Motor neuron (in vitro differentiated cells): Measurements from ENCODE around the gene LMLN. TPM values are rescaled to one million over a fixed set of nuclear protein-coding genes. Genes with fewer than 3 reads are reported as not detected.
"Not testable (repeated sequence)": the region's sequence is repeated elsewhere in the genome, so short reads cannot be mapped to it uniquely, and the experiment has no call there.

Experiments
- ATAC-seq, 8 experiments: fragments of 200-7000 bp; cut with Tn5 transposase; replicated peaks in 6 of 8; 2 replicates each; pipeline ENCODE4 v1.8.0; 2021; ENCODE audit warnings: mild to moderate bottlenecking in 8 of 8, moderate library complexity in 8 of 8
- H3K27ac ChIP-seq, 2 donors: fragments of 250-450 bp; sonication (Bioruptor Pico); 2 replicates each; pipeline ENCODE4 v1.9.0; 2021; ENCODE audit warnings: antibody characterized with exemption in 2 of 2, mild to moderate bottlenecking in 2 of 2, moderate library complexity in 1 of 2
- H3K4me1 ChIP-seq, 2 donors: fragments of 250-450 bp; sonication (Bioruptor Pico); replicated peaks in 1 of 2; 2 replicates each; pipeline ENCODE4 v1.6.1; 2021; ENCODE audit warnings: antibody characterized with exemption in 2 of 2, mild to moderate bottlenecking in 2 of 2, moderate library complexity in 1 of 2
- H3K4me3 ChIP-seq, 5 donors: fragments of 250-450 bp; sonication (Bioruptor Pico); 2 replicates each; pipeline ENCODE4 v1.9.0; 2021; ENCODE audit warnings: antibody characterized with exemption in 5 of 5, mild to moderate bottlenecking in 5 of 5, moderate library complexity in 4 of 5
- WGBS, 10 experiments: fragments of 450-650 bp; shearing (Covaris generic); methylation state at CpG; one replicate each; pipeline ENCODE4 v1.0.0; 2022; 5-methylcytosine and 5-hydroxymethylcytosine counted together
- in situ Hi-C, 9 experiments: fragments of 400-800 bp; cut with MboI; loops; one replicate each; pipeline ENCODE4 v1.15.0; 2021; ENCODE audit warnings: low sequenced_read_pairs in 9 of 9, low pct_unique_long_range_greater_than_20kb in 2 of 9; ENCODE audit not compliant: unreplicated experiment in 9 of 9
- total RNA-seq, 8 experiments: library from RNA; unstranded; fragments of 300-600 nt; gene quantifications; 2 replicates each; pipeline versions ENCODE4 v1.2.3 to v1.2.4, GENCODE V29; 2022

Gene LMLN
- total RNA-seq, 8 experiments from 2014 or later, result 3.9 to 10.6 (median 4.4) TPM

- 0 to 2% (median 0%) methylated on average over 1 to 28 of the region's 36 CpGs for WGBS, 10 experiments
- peak; percentile 88 to 94 (median 90) for ATAC-seq
- H3K27ac ChIP-seq, result peak within 1 kb of the TSS; percentile 98
- peaks cover 12 to 22% of the 10 kb centered on the region in 2 donors for H3K4me1 ChIP-seq
- H3K4me3 ChIP-seq, result peak within 1 kb of the TSS; percentile 53 to 61 (median 56)
- in situ Hi-C loops, result no loop called here
Measured at GRCh38 chr3:197949778-197950676, 10.0 kb upstream of the LMLN start, which contains the start of gene RPL35A. TSS of gene RPL35A (plus strand) at chr3:197950190. CDS start at chr3:197950968, 778 bp downstream.

- 0 to 7% (median 0%) methylated on average over 1 to 11 of the region's 11 CpGs for WGBS, 10 experiments
- in situ Hi-C loops, result no loop called here
- Histone ChIP-seq H3K27ac (peak overlapping the region; percentile 98), H3K4me3 (peak overlapping the region; percentile 53 to 61 (median 56)), H3K4me1 (peaks cover 12 to 22% of the 10 kb centered on the region in 2 donors)
- no peak for ATAC-seq
Measured at GRCh38 chr3:197950677-197951061, 9.3 kb upstream of the LMLN start.

GRCh38 chr3:197951392-197951990 is 8.5 kb upstream of the LMLN start:
- in situ Hi-C loops, result no loop called here
- Histone ChIP-seq H3K27ac (no peak overlapping the region), H3K4me3 (peak overlapping the region; percentile 53 to 61 (median 56)), H3K4me1 (peaks cover 12 to 22% of the 10 kb centered on the region in 2 donors)
- 52 to 98% (median 81%) methylated on average over 1 to 13 of the region's 21 CpGs; no CpG with 5 or more reads in 2 of the 10 experiments for WGBS, 10 experiments
- ATAC-seq, result no peak

- Histone ChIP-seq H3K4me3 (no peak overlapping the region), H3K4me1 (peaks cover 12 to 22% of the 10 kb centered on the region in 2 donors), H3K27ac (no peak overlapping the region)
- ATAC-seq, result no peak
- whole genome bisulfite sequencing, 10 experiments, result 60 to 97% (median 91%) methylated on average over 2 to 8 of the region's 9 CpGs
- in situ Hi-C loops, result no loop called here
Measured at GRCh38 chr3:197952440-197952839, 7.6 kb upstream of the LMLN start.

GRCh38 chr3:197953325-197953724 is 6.7 kb upstream of the LMLN start:
- in situ Hi-C loops, result no loop called here
- ATAC-seq, result no peak
- 29 to 100% (median 92%) methylated on average over 3 to 5 of the region's 6 CpGs; no CpG with 5 or more reads in 1 of the 10 experiments for WGBS, 10 experiments
- no peak overlapping the region for H3K27ac ChIP-seq
- peaks cover 12 to 24% of the 10 kb centered on the region in 2 donors for H3K4me1 ChIP-seq
- H3K4me3 ChIP-seq, result no peak overlapping the region

GRCh38 chr3:197953881-197954280 is 6.1 kb upstream of the LMLN start:
- in situ Hi-C loops, result no loop called here
- Histone ChIP-seq H3K4me3 (no peak overlapping the region), H3K27ac (no peak overlapping the region), H3K4me1 (peaks cover 12 to 30% of the 10 kb centered on the region in 2 donors)
- 22 to 97% (median 84%) methylated on average over 1 to 6 of the region's 7 CpGs; no CpG with 5 or more reads in 1 of the 10 experiments for WGBS, 10 experiments
- no peak for ATAC-seq

- Histone ChIP-seq H3K4me3 (no peak overlapping the region), H3K27ac (no peak overlapping the region), H3K4me1 (peaks cover 17 to 34% of the 10 kb centered on the region in 2 donors)
- in situ Hi-C loops, result no loop called here
- 61 to 100% (median 84%) methylated on average over 1 to 4 of the region's 4 CpGs; no CpG with 5 or more reads in 2 of the 10 experiments for WGBS, 10 experiments
- no peak for ATAC-seq
Measured at GRCh38 chr3:197955892-197956477, 4.0 kb upstream of the LMLN start.

GRCh38 chr3:197956626-197956988 is 3.4 kb upstream of the LMLN start:
- WGBS, 10 experiments, result 80 to 100% (median 83%) methylated on average over 1 to 2 of the region's 2 CpGs; no CpG with 5 or more reads in 3 of the 10 experiments

GRCh38 chr3:197957790-197958133 is 2.3 kb upstream of the LMLN start:
- H3K27ac ChIP-seq, result no peak overlapping the region
- no peak for ATAC-seq
- H3K4me3 ChIP-seq, result no peak overlapping the region
- 67 to 100% (median 90%) methylated on average over 2 to 5 of the region's 5 CpGs; no CpG with 5 or more reads in 1 of the 10 experiments for WGBS, 10 experiments
- H3K4me1 ChIP-seq, result peaks cover 15 to 26% of the 10 kb centered on the region in 2 donors
- in situ Hi-C loops, result no loop called here

More at GRCh38 chr3:197956626-197956988, 3.4 kb upstream of the LMLN start:
- Histone ChIP-seq H3K4me3 (no peak overlapping the region), H3K4me1 (peaks cover 17 to 34% of the 10 kb centered on the region in 2 donors), H3K27ac (no peak overlapping the region)
- in situ Hi-C loops, result no loop called here
- ATAC-seq, result no peak

GRCh38 chr3:197958346-197958745 is 1.7 kb upstream of the LMLN start:
- in situ Hi-C loops, result no loop called here
- ATAC-seq, result no peak
- Histone ChIP-seq H3K4me1 (peaks cover 15 to 25% of the 10 kb centered on the region in 2 donors), H3K4me3 (no peak overlapping the region), H3K27ac (no peak overlapping the region)
- WGBS, 10 experiments, result 80 to 100% (median 95%) methylated on average over 1 to 4 of the region's 4 CpGs; no CpG with 5 or more reads in 2 of the 10 experiments

- H3K27ac ChIP-seq, ATAC-seq, in situ Hi-C loops: not testable (repeated sequence)
- Histone ChIP-seq H3K4me3 (peak overlapping the region in 3 of 5 donors; percentile 59 to 81 (median 65)), H3K4me1 (peaks cover 15 to 25% of the 10 kb centered on the region in 2 donors)
- WGBS, 10 experiments, result 50 to 100% (median 96%) methylated on average over 1 to 14 of the region's 19 CpGs; no CpG with 5 or more reads in 4 of the 10 experiments
Measured at GRCh38 chr3:197958848-197959247, 1.2 kb upstream of the LMLN start.

- 31 to 93% (median 65%) methylated on average over 2 to 6 of the region's 6 CpGs; no CpG with 5 or more reads in 1 of the 10 experiments for WGBS, 10 experiments
- in situ Hi-C loops, result no loop called here
- Histone ChIP-seq H3K4me3 (peak overlapping the region; percentile 59 to 81 (median 75)), H3K4me1 (peaks cover 15 to 25% of the 10 kb centered on the region in 2 donors), H3K27ac (peak overlapping the region in 1 of 2 donors; percentile 14)
- ATAC-seq, result no peak
Measured at GRCh38 chr3:197959500-197959890, 522 bp upstream of the LMLN start.
